DMS53 treated with DMSO at 0.1 percent for 48 hours (cell line): ENCODE measurements around the gene ERVW-1.
"Not testable (repeated sequence)": the region's sequence is repeated elsewhere in the genome, so short reads cannot be mapped to it uniquely, and the experiment has no call there.

Experiments
- DNase-seq: peaks from one replicate; lab custom pipeline; 2025; ENCODE audit not compliant: unreplicated experiment; lab: John Stamatoyannopoulos, UW

Gene ERVW-1

GRCh38 chr7:92475261-92475770, 2.4 kb downstream of the ERVW-1 start:
- not testable (repeated sequence) for DNase-seq

GRCh38 chr7:92473989-92474388, 3.8 kb downstream of the ERVW-1 start:
- DNase-seq, result not testable (repeated sequence)

- not testable (repeated sequence) for DNase-seq
Measured at GRCh38 chr7:92468589-92468988, 9.2 kb downstream of the ERVW-1 start.

GRCh38 chr7:92466682-92467081, 11.1 kb downstream of the ERVW-1 start:
- DNase-seq, result no peak

- no peak for DNase-seq
Measured at GRCh38 chr7:92464515-92464914, 13.2 kb downstream of the ERVW-1 start.

GRCh38 chr7:92462560-92462959, 15.2 kb downstream of the ERVW-1 start:
- no peak for DNase-seq

- DNase-seq, result peak; percentile 79
Measured at GRCh38 chr7:92461027-92462003, 16.4 kb downstream of the ERVW-1 start.

GRCh38 chr7:92460510-92460909, 17.2 kb downstream of the ERVW-1 start:
- peak; percentile 43 for DNase-seq

- no peak for DNase-seq
Measured at GRCh38 chr7:92460109-92460508, 17.6 kb downstream of the ERVW-1 start.

GRCh38 chr7:92456236-92456635, 21.5 kb downstream of the ERVW-1 start:
- no peak for DNase-seq

GRCh38 chr7:92451645-92452044, 26.1 kb downstream of the ERVW-1 start:
- DNase-seq, result no peak

GRCh38 chr7:92448205-92448747, 29.5 kb downstream of the ERVW-1 start:
- DNase-seq, result peak; percentile 94

- DNase-seq, result peak; percentile 93
Measured at GRCh38 chr7:92447345-92448204, 30.2 kb downstream of the ERVW-1 start, which contains the start of gene GATAD1. Gene GATAD1 (plus strand): TSS chr7:92447482. CDS start chr7:92447730, 248 bp downstream.

GRCh38 chr7:92446869-92447344, 30.8 kb downstream of the ERVW-1 start:
- no peak for DNase-seq

- not testable (repeated sequence) for DNase-seq
Measured at GRCh38 chr7:92442720-92443119, 35.0 kb downstream of the ERVW-1 start.

GRCh38 chr7:92437956-92438491, 39.7 kb downstream of the ERVW-1 start:
- DNase-seq, result no peak

- no peak for DNase-seq
Measured at GRCh38 chr7:92436612-92437445, 40.9 kb downstream of the ERVW-1 start.

- no peak for DNase-seq
Measured at GRCh38 chr7:92435542-92435941, 42.2 kb downstream of the ERVW-1 start.

- DNase-seq, result no peak
Measured at GRCh38 chr7:92433019-92433418, 44.7 kb downstream of the ERVW-1 start.
